ENCODE measurements around the gene LYSMD3.

GRCh38 chr5:90530736-90531487, 1.5 kb upstream of the LYSMD3 start:
- TF ChIP-seq TAF9B (IDR thresholded peaks at IDR 0.05; ENCODE audit: partially characterized antibody), result no peak
- TF ChIP-seq KLF13 (tag; IDR thresholded peaks at IDR 0.05; ENCODE audit: borderline replicate concordance, low read depth), result no peak
- no peak for TF ChIP-seq CTCF (IDR thresholded peaks at IDR 0.05 in 2 of 3, conservative IDR thresholded peaks at IDR 0.05 in 1 of 3; ENCODE audit: insufficient read depth in 2 of 3, low read depth in 1 of 3, low read length in 3 of 3)
- TF ChIP-seq ZNF217 (CRISPR knock-in tag; IDR thresholded peaks at IDR 0.05), result no peak
- TF ChIP-seq GATA2 (CRISPR knock-in tag; IDR thresholded peaks at IDR 0.05), result no peak
- no peak for TF ChIP-seq PTBP1 (IDR thresholded peaks at IDR 0.05; ENCODE audit: low read depth, low read length)
- no peak for TF ChIP-seq KAT7 (CRISPR knock-in tag; IDR thresholded peaks at IDR 0.05; ENCODE audit: borderline replicate concordance)

All from K562 (cell line).